ENCODE results near the gene PLA2G12B. TPM values are rescaled to one million over a fixed set of nuclear protein-coding genes. Genes with fewer than 3 reads are reported as not detected.

Gene PLA2G12B
- total and polyA plus RNA-seq, 2 experiments from 2014 or later: not detected

DNA sequence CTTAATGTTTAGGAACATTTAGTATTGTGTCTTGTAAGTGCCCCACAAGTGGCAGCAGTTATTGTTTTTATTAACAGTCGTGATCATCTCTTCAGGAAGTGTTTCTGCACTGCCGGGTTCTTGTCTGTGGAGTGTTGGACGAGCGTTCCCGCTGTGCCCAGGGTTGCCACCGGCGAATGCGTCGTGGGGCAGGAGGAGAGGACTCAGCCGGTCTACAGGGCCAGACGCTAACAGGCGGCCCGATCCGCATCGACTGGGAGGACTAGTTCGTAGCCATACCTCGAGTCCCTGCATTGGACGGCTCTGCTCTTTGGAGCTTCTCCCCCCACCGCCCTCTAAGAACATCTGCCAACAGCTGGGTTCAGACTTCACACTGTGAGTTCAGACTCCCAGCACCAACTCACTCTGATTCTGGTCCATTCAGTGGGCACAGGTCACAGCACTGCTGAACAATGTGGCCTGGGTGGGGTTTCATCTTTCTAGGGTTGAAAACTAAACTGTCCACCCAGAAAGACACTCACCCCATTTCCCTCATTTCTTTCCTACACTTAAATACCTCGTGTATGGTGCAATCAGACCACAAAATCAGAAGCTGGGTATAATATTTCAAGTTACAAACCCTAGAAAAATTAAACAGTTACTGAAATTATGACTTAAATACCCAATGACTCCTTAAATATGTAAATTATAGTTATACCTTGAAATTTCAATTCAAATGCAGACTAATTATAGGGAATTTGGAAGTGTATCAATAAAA, 22.2 kb downstream of the PLA2G12B start:
- ATAC-seq (no peak; the same call in 1 of the 3 replicates), DNase-seq (ENCODE audit: low spot score) (no peak)
- Histone ChIP-seq H3K27ac (ENCODE audit: low read depth) (no peak overlapping the region), H3K36me3 (ENCODE audit: insufficient read depth) (no peaks in the 10 kb centered on the region), H3K4me1 (ENCODE audit: insufficient read depth) (no peaks in the 10 kb centered on the region), H3K9me2 (ENCODE audit: insufficient read depth) (peaks cover 8% of the 10 kb centered on the region), H4K20me1 (replicated peaks; ENCODE audit: insufficient read depth) (no peaks in the 10 kb centered on the region), H2AFZ (peak overlapping the region; percentile 20; the same call in 1 of the 2 replicates), H3K4me2 (no peak overlapping the region), H3F3A (replicated peaks; ENCODE audit: low read depth) (no peaks in the 10 kb centered on the region), H3K4me3 (no peak overlapping the region), H3K27me3 (ENCODE audit: insufficient read depth) (no peaks in the 10 kb centered on the region), H3K79me2 (replicated peaks; ENCODE audit: insufficient read depth) (no peaks in the 10 kb centered on the region)
- H3K9me3 Mint-ChIP-seq: no peaks in the 10 kb centered on the region
- H3K27me3 Mint-ChIP-seq (ENCODE audit: insufficient read depth, low read depth, poor library complexity): no peaks in the 10 kb centered on the region
- no peak for TF ChIP-seq ZNF331 (CRISPR knock-in tag; IDR thresholded peaks at IDR 0.05; ENCODE audit: low read depth)
- no peak for TF ChIP-seq NANOG (IDR thresholded peaks at IDR 0.05; ENCODE audit: borderline replicate concordance)
- TF ChIP-seq, protein P1, sequence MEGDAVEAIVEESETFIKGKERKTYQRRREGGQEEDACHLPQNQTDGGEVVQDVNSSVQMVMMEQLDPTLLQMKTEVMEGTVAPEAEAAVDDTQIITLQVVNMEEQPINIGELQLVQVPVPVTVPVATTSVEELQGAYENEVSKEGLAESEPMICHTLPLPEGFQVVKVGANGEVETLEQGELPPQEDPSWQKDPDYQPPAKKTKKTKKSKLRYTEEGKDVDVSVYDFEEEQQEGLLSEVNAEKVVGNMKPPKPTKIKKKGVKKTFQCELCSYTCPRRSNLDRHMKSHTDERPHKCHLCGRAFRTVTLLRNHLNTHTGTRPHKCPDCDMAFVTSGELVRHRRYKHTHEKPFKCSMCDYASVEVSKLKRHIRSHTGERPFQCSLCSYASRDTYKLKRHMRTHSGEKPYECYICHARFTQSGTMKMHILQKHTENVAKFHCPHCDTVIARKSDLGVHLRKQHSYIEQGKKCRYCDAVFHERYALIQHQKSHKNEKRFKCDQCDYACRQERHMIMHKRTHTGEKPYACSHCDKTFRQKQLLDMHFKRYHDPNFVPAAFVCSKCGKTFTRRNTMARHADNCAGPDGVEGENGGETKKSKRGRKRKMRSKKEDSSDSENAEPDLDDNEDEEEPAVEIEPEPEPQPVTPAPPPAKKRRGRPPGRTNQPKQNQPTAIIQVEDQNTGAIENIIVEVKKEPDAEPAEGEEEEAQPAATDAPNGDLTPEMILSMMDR (conservative IDR thresholded peaks at IDR 0.05; ENCODE audit: low read depth in 2 of 2): no peak
- no peak for TF ChIP-seq REST (IDR thresholded peaks at IDR 0.05; ENCODE audit: unreplicated experiment)
- TF ChIP-seq JUNB (IDR thresholded peaks at IDR 0.05; ENCODE audit: unreplicated experiment): no peak
- TF ChIP-seq ZNF462 (CRISPR knock-in tag; IDR thresholded peaks at IDR 0.05): no peak
- TF ChIP-seq ETS1 (IDR thresholded peaks at IDR 0.05): no peak
- no peak overlapping the region for H3K4me3 Mint-ChIP-seq
- H3K4me1 Mint-ChIP-seq: no peaks in the 10 kb centered on the region
- H3K36me3 Mint-ChIP-seq (ENCODE audit: low read depth): no peaks in the 10 kb centered on the region
- no peak overlapping the region for H3K27ac Mint-ChIP-seq
